PC-3 (cell line): ENCODE results near the gene SCN4B. TPM values are rescaled to one million over a fixed set of nuclear protein-coding genes. Genes with fewer than 3 reads are reported as not detected.

Experiments used
- ATAC-seq: fragments of 200-7000 bp; cut with Tn5 transposase; 2 replicates; pipeline ENCODE4 v1.9.1; 2020; ENCODE audit warnings: mild to moderate bottlenecking, moderate library complexity
- BruUV-seq: library from RNA; stranded (reverse); fragments of 400-500 nt; replicated peaks from 2 replicates; lab custom pipeline; 2021; lab: Mats Ljungman, UMichigan
- CTCF ChIA-PET: fragments of 300-600 bp; sonication (Branson Sonifier 250); formaldehyde crosslinking; loops from one replicate; lab custom pipeline; 2022; ENCODE audit warnings: antibody characterized with exemption; lab: Charles Lee
- POLR2A ChIA-PET: fragments of 300-600 bp; sonication (Branson Sonifier 250); formaldehyde crosslinking; loops from one replicate; lab custom pipeline; 2022; ENCODE audit warnings: antibody characterized with exemption; ENCODE audit not compliant: unreplicated experiment; lab: Charles Lee
- DNase-seq: peaks from one replicate; pipeline ENCODE4 v3.0.0-alpha.2; 2015
- H2AFZ ChIP-seq: fragments of 300-600 bp; sonication (generic); 2 replicates; pipeline ENCODE4 v1.6.0; 2016; ENCODE audit warnings: antibody characterized with exemption, low read length
- H3F3A ChIP-seq: fragments of 300-600 bp; sonication (generic); one replicate; pipeline ENCODE4 v1.6.0; 2017; ENCODE audit warnings: antibody characterized with exemption, low read length, control low read depth, mild to moderate bottlenecking; ENCODE audit not compliant: unreplicated experiment
- H3K27ac ChIP-seq: fragments of 300-600 bp; sonication (generic); 2 replicates; pipeline ENCODE4 v1.5.1; 2016; ENCODE audit warnings: mild to moderate bottlenecking, low read length
- H3K27me3 ChIP-seq: fragments of 300-600 bp; sonication (generic); 2 replicates; pipeline ENCODE4 v1.6.1; 2016; ENCODE audit warnings: low read length, mixed read lengths
- H3K36me3 ChIP-seq: fragments of 300-600 bp; sonication (generic); 2 replicates; pipeline ENCODE4 v1.6.1; 2016; ENCODE audit warnings: low read depth, mixed run types, low read length, mixed read lengths
- H3K4me1 ChIP-seq: fragments of 300-600 bp; sonication (generic); 2 replicates; pipeline ENCODE4 v1.5.1; 2016; ENCODE audit warnings: low read length; ENCODE audit not compliant: insufficient read depth
- H3K4me2 ChIP-seq: fragments of 300-600 bp; sonication (generic); 2 replicates; pipeline ENCODE4 v1.6.0; 2016; ENCODE audit warnings: low read length
- H3K4me3 ChIP-seq: fragments of 300-600 bp; sonication (generic); 2 replicates; pipeline ENCODE4 v1.5.1; 2016; ENCODE audit warnings: mild to moderate bottlenecking, low read length, mixed read lengths
- H3K79me2 ChIP-seq: fragments of 300-600 bp; sonication (generic); 2 replicates; pipeline ENCODE4 v1.6.1; 2017; ENCODE audit warnings: low read length, mixed read lengths
- H3K9ac ChIP-seq: fragments of 300-600 bp; sonication (generic); 2 replicates; pipeline ENCODE4 v1.6.0; 2016; ENCODE audit warnings: mild to moderate bottlenecking, low read length
- H3K9me2 ChIP-seq: fragments of 300-600 bp; sonication (generic); replicated peaks from 2 replicates; pipeline ENCODE4 v1.6.1; 2016; ENCODE audit warnings: mixed run types, low read length, mixed read lengths
- H3K9me3 ChIP-seq: fragments of 300-600 bp; sonication (generic); 2 replicates; pipeline ENCODE4 v1.6.1; 2016; ENCODE audit warnings: low read length, mixed read lengths
- H4K20me1 ChIP-seq: fragments of 300-600 bp; sonication (generic); 2 replicates; pipeline ENCODE4 v1.6.1; 2016; ENCODE audit warnings: low read length, mixed read lengths
- EZH2 ChIP-seq: fragments of 300-600 bp; sonication (generic); IDR thresholded peaks from one replicate; pipeline ENCODE4 v1.6.1; 2017; ENCODE audit warnings: antibody characterized with exemption, mild to moderate bottlenecking, low read length; ENCODE audit not compliant: unreplicated experiment
- EZH2phosphoT487 ChIP-seq: fragments of 300-600 bp; sonication (generic); IDR thresholded peaks from 2 replicates; pipeline ENCODE4 v1.6.1; 2018; ENCODE audit warnings: mild to moderate bottlenecking, antibody characterized with exemption, low read length, borderline replicate concordance
- intact Hi-C: fragments of 100-400 bp; cut with micrococcal nuclease; formaldehyde crosslinking; loops from 2 replicates; pipeline ENCODE4 v1.9.0; 2023
- total RNA-seq: library from RNA; depleted of rRNA; stranded (reverse); fragments of >200 nt; gene quantifications from 2 replicates; pipeline ENCODE4 v1.2.3, GENCODE V29; 2014
- TF ChIP-seq, protein P1 (sequence below): fragments of 300-600 bp; sonication (generic); conservative IDR thresholded peaks from 2 replicates; pipeline ENCODE4 v1.5.1; 2017; ENCODE audit warnings: antibody characterized with exemption, low read depth, mild to moderate bottlenecking, low read length

SCN4B gene
- total RNA-seq, 1 experiment from 2014 or later: not detected

GRCh38 chr11:118099838-118100556, 52.6 kb downstream of the SCN4B start:
- DNase-seq (no peak), ATAC-seq (no peak)
- no peaks in the 10 kb centered on the region for H3K79me2 ChIP-seq
- no peak overlapping the region for H3K4me2 ChIP-seq
- no peaks in the 10 kb centered on the region for H3K4me1 ChIP-seq
- CTCF ChIA-PET: no interaction called here
- no peaks in the 10 kb centered on the region for H3K9me2 ChIP-seq
- POLR2A ChIA-PET: no interaction called here
- H3K9ac ChIP-seq: no peak overlapping the region
- no peaks in the 10 kb centered on the region for H3K36me3 ChIP-seq
- intact Hi-C loops: no loop called here
- no TSS peak for BruUV-seq
- peaks cover 87% of the 10 kb centered on the region for H3K27me3 ChIP-seq
- no peak overlapping the region for H2AFZ ChIP-seq
- no peaks in the 10 kb centered on the region for H3K9me3 ChIP-seq
- H3K4me3 ChIP-seq: no peak overlapping the region
- H4K20me1 ChIP-seq: no peaks in the 10 kb centered on the region
- no peaks in the 10 kb centered on the region for H3F3A ChIP-seq
- no peak overlapping the region for H3K27ac ChIP-seq
- TF ChIP-seq EZH2 (no peak), EZH2phosphoT487 (no peak)
- TF ChIP-seq, protein P1, sequence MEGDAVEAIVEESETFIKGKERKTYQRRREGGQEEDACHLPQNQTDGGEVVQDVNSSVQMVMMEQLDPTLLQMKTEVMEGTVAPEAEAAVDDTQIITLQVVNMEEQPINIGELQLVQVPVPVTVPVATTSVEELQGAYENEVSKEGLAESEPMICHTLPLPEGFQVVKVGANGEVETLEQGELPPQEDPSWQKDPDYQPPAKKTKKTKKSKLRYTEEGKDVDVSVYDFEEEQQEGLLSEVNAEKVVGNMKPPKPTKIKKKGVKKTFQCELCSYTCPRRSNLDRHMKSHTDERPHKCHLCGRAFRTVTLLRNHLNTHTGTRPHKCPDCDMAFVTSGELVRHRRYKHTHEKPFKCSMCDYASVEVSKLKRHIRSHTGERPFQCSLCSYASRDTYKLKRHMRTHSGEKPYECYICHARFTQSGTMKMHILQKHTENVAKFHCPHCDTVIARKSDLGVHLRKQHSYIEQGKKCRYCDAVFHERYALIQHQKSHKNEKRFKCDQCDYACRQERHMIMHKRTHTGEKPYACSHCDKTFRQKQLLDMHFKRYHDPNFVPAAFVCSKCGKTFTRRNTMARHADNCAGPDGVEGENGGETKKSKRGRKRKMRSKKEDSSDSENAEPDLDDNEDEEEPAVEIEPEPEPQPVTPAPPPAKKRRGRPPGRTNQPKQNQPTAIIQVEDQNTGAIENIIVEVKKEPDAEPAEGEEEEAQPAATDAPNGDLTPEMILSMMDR: no peak

DNA sequence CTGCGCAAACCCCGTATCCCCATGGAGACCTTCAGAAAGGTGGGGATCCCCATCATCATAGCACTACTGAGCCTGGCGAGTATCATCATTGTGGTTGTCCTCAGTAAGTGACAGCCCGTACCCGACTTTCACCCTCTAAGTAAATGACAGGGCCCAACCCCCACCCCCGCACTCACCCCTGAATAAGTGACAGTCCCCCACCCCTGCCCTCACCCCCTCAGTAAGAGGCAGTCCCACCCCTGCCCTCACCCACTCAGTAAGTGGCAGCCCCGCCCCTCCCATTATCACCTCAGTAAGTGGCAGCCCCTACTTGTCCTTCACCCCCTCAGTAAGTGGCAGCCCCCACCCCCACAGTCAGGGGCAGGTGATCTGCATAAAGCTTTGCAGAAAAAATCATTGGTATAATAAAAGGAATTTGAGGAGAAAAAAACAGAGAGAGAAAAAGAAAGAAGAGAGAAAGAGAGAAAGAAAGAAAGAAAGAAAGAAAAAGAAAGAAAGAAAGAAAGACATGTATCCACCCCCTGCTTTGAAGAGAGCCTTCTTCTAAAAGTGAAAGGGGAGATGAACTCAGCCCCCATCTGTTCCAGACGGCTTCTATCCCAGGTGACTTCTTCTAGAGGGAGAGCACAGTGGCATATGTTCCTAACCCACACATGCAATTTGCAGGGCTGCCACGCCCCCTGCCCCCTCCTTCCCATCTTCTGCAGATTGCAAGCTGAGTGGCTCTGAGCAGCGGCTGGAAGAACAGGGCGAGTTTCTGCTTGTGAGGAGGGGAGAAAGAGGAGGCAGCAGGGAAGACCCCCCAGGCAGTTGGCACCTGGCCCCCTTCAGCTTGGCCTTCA, 53.4 kb downstream of the SCN4B start:
- POLR2A ChIA-PET: no interaction called here
- DNase-seq (no peak), ATAC-seq (no peak)
- Histone ChIP-seq H3K4me2 (no peak overlapping the region), H3K4me3 (no peak overlapping the region), H3K36me3 (no peaks in the 10 kb centered on the region), H4K20me1 (no peaks in the 10 kb centered on the region), H3K4me1 (no peaks in the 10 kb centered on the region), H3K9me2 (no peaks in the 10 kb centered on the region), H3K27ac (no peak overlapping the region), H3K79me2 (no peaks in the 10 kb centered on the region), H2AFZ (no peak overlapping the region), H3F3A (no peaks in the 10 kb centered on the region), H3K27me3 (peaks cover 87% of the 10 kb centered on the region), H3K9ac (no peak overlapping the region), H3K9me3 (no peaks in the 10 kb centered on the region)
- intact Hi-C loops: no loop called here
- BruUV-seq: no TSS peak
- CTCF ChIA-PET: no interaction called here
- TF ChIP-seq EZH2 (no peak), EZH2phosphoT487 (no peak)
- TF ChIP-seq, protein P1: no peak
